WTC11 (cell line): Measurements from ENCODE around the gene ADAMTSL5. TPM values are rescaled to one million over a fixed set of nuclear protein-coding genes. Genes with fewer than 3 reads are reported as not detected.
A peak's percentile ranks its signal among the peaks of the same experiment; 100 is the strongest.

Source experiments
- ATAC-seq: fragments of 200-7000 bp; cut with Tn5 transposase; 2 replicates; pipeline ENCODE4 v1.10.0; 2021; ENCODE audit warnings: mild to moderate bottlenecking, moderate library complexity
- CTCF ChIA-PET: fragments of 300-600 bp; sonication (Branson Sonifier 250); formaldehyde crosslinking; loops from one replicate; lab custom pipeline; 2021; ENCODE audit warnings: antibody characterized with exemption; lab: Charles Lee
- POLR2A ChIA-PET: fragments of 350-600 bp; sonication (Branson Sonifier 250); formaldehyde crosslinking; loops from one replicate; lab custom pipeline; 2021; ENCODE audit warnings: antibody characterized with exemption; lab: Charles Lee
- DNase-seq: peaks from one replicate; pipeline ENCODE4 v3.0.0; 2021; ENCODE audit warnings: low spot score
- H3K27ac Mint-ChIP-seq: 2 replicates; pipeline ENCODE4 v1.8.0; 2021; ENCODE audit warnings: mixed read lengths
- H3K27me3 Mint-ChIP-seq: 2 replicates; pipeline ENCODE4 v1.8.0; 2021; ENCODE audit warnings: low read depth, mild to moderate bottlenecking, moderate library complexity, mixed read lengths
- H3K36me3 Mint-ChIP-seq: 2 replicates; pipeline ENCODE4 v1.8.0; 2021; ENCODE audit warnings: mixed read lengths
- H3K4me1 Mint-ChIP-seq: 2 replicates; pipeline ENCODE4 v1.8.0; 2022; ENCODE audit warnings: mixed read lengths
- H3K4me3 Mint-ChIP-seq: 2 replicates; pipeline ENCODE4 v1.8.0; 2021; ENCODE audit warnings: mild to moderate bottlenecking, moderate library complexity, mixed read lengths
- H3K9me3 Mint-ChIP-seq: 2 replicates; pipeline ENCODE4 v1.8.0; 2021; ENCODE audit warnings: mixed read lengths
- CBFB ChIP-seq: sonication (generic); formaldehyde crosslinking; IDR thresholded peaks from 2 replicates; pipeline ENCODE4 v1.8.1; 2022; ENCODE audit warnings: mild to moderate bottlenecking, low read depth, missing genetic modification reagents
- ETV6 ChIP-seq: sonication (generic); formaldehyde crosslinking; IDR thresholded peaks from 2 replicates; pipeline ENCODE4 v1.8.1; 2022; ENCODE audit warnings: mild to moderate bottlenecking, missing genetic modification reagents
- FOXP1 ChIP-seq: sonication (generic); formaldehyde crosslinking; IDR thresholded peaks from 2 replicates; pipeline ENCODE4 v1.8.0; 2022; ENCODE audit warnings: missing genetic modification reagents, mild to moderate bottlenecking, moderate library complexity, borderline replicate concordance
- JAZF1 ChIP-seq: fragments of 250-450 bp; sonication (Bioruptor Pico); IDR thresholded peaks from 2 replicates; pipeline ENCODE4 v1.9.0; 2021; ENCODE audit warnings: moderate library complexity, mild to moderate bottlenecking, inconsistent platforms
- NFYB ChIP-seq: sonication (generic); formaldehyde crosslinking; conservative IDR thresholded peaks from 2 replicates; pipeline ENCODE4 v1.8.0; 2022; ENCODE audit warnings: low read depth, missing genetic modification reagents
- NR3C1 ChIP-seq: sonication (generic); formaldehyde crosslinking; conservative IDR thresholded peaks from 2 replicates; pipeline ENCODE4 v1.8.1; 2023; ENCODE audit warnings: low read depth, mild to moderate bottlenecking, missing genetic modification reagents
- SMAD4 ChIP-seq: sonication (generic); formaldehyde crosslinking; IDR thresholded peaks from 2 replicates; pipeline ENCODE4 v1.8.0; 2022; ENCODE audit warnings: mild to moderate bottlenecking, missing genetic modification reagents
- SOX15 ChIP-seq: fragments of 250-450 bp; sonication (Bioruptor Pico); IDR thresholded peaks from 2 replicates; pipeline ENCODE4 v1.9.0; 2021; ENCODE audit warnings: mild to moderate bottlenecking
- TP53 ChIP-seq: sonication (generic); formaldehyde crosslinking; IDR thresholded peaks from 2 replicates; pipeline ENCODE4 v1.8.1; 2023; ENCODE audit warnings: mild to moderate bottlenecking, missing genetic modification reagents
- ZBTB21 ChIP-seq: sonication (generic); formaldehyde crosslinking; IDR thresholded peaks from 2 replicates; pipeline ENCODE4 v1.8.1; 2023; ENCODE audit warnings: mild to moderate bottlenecking, missing genetic modification reagents, borderline replicate concordance
- ZNF138 ChIP-seq: sonication (generic); formaldehyde crosslinking; conservative IDR thresholded peaks from 2 replicates; pipeline ENCODE4 v1.8.1; 2022; ENCODE audit warnings: mild to moderate bottlenecking, moderate library complexity, missing genetic modification reagents
- ZNF219 ChIP-seq: sonication (generic); formaldehyde crosslinking; IDR thresholded peaks from 2 replicates; pipeline ENCODE4 v1.8.0; 2023; ENCODE audit warnings: missing genetic modification reagents, mild to moderate bottlenecking, borderline replicate concordance
- ZNF263 ChIP-seq: sonication (generic); formaldehyde crosslinking; IDR thresholded peaks from 2 replicates; pipeline ENCODE4 v1.8.1; 2022; ENCODE audit warnings: low read depth, mild to moderate bottlenecking, moderate library complexity, missing genetic modification reagents
- ZNF423 ChIP-seq: fragments of 250-450 bp; sonication (Bioruptor Pico); IDR thresholded peaks from 2 replicates; pipeline ENCODE4 v2.1.2; 2022; ENCODE audit warnings: mild to moderate bottlenecking, moderate library complexity
- total RNA-seq: library from RNA; stranded (reverse); gene quantifications from 3 replicates; pipeline ENCODE4 v1.2.3, GENCODE V29; 2021
- TF ChIP-seq, protein P1 (sequence below): sonication (generic); formaldehyde crosslinking; IDR thresholded peaks from 2 replicates; pipeline ENCODE4 v1.8.0; 2022; ENCODE audit warnings: missing genetic modification reagents
- TF ChIP-seq, protein P2 (sequence below): sonication (generic); formaldehyde crosslinking; IDR thresholded peaks from 2 replicates; pipeline ENCODE4 v1.8.0; 2022; ENCODE audit warnings: mild to moderate bottlenecking, missing genetic modification reagents
- TF ChIP-seq, protein P3 (sequence below): sonication (generic); formaldehyde crosslinking; IDR thresholded peaks from 2 replicates; pipeline ENCODE4 v1.8.1; 2023; ENCODE audit warnings: mild to moderate bottlenecking, missing genetic modification reagents, moderate library complexity
- TF ChIP-seq, protein P4 (sequence below): fragments of 250-450 bp; sonication (Bioruptor Pico); IDR thresholded peaks from 2 replicates; pipeline ENCODE4 v1.8.0; 2021; ENCODE audit warnings: mild to moderate bottlenecking
- TF ChIP-seq, protein P5 (sequence below): sonication (generic); formaldehyde crosslinking; IDR thresholded peaks from 2 replicates; pipeline ENCODE4 v1.8.1; 2023; ENCODE audit warnings: mild to moderate bottlenecking, moderate library complexity, missing genetic modification reagents
- TF ChIP-seq, protein P6 (sequence below): sonication (generic); formaldehyde crosslinking; IDR thresholded peaks from 2 replicates; pipeline ENCODE4 v1.8.0; 2022; ENCODE audit warnings: mild to moderate bottlenecking, missing genetic modification reagents
- TF ChIP-seq, protein P7 (sequence below): sonication (generic); formaldehyde crosslinking; IDR thresholded peaks from 2 replicates; pipeline ENCODE4 v1.8.1; 2022; ENCODE audit warnings: mild to moderate bottlenecking, moderate library complexity, missing genetic modification reagents

The ADAMTSL5 gene
- total RNA-seq, 1 experiment from 2014 or later, result 1.5 TPM

DNA sequence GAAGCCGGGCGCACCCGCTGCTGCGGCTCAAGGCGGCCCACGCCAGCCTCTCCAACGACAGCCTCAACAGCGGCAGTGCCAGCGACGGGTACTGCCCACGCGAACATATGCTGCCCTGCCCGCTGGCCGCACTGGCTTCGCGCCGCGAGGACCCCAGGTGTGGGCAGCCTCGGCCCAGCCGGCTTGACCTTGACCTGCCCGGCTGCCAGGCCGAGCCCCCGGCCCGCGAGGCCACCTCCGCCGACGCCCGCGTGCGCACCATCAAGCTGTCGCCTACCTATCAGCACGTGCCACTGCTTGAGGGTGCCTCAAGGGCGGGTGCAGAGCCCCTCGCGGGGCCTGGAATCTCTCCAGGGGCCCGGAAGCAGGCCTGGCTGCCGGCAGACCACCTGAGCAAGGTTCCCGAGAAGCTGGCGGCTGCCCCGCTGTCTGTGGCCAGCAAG is 46.8 kb downstream of the ADAMTSL5 start:
- ChIA-PET CTCF (interaction anchor here (0.6 to 5.0 kb wide), 18 partner anchors 9 to 360 kb away, joined by 3 to 76 read pairs (median 6); partner anchors contain the start of gene REEP6), POLR2A (interaction anchor here (1.0 to 1.7 kb wide), 2 partner anchors 11 to 14 kb away, joined by 4 to 10 read pairs; no protein-coding TSS in a partner anchor)
- DNase-seq, result peak; percentile 14
- H3K27ac Mint-ChIP-seq, result no peak overlapping the region
- no peak for ATAC-seq
- H3K36me3 Mint-ChIP-seq, result no peaks in the 10 kb centered on the region
- H3K27me3 Mint-ChIP-seq, result peaks cover 66% of the 10 kb centered on the region
- H3K4me3 Mint-ChIP-seq, result no peak overlapping the region
- H3K4me1 Mint-ChIP-seq, result peaks cover 2% of the 10 kb centered on the region; the same call in 1 of the 2 replicates
- H3K9me3 Mint-ChIP-seq, result no peaks in the 10 kb centered on the region
- TF ChIP-seq ZBTB21 (CRISPR knock-in tag), result no peak
- TF ChIP-seq NFYB (CRISPR knock-in tag), result 0 out of 2 replicates have a peak, but pooled peaks have one; percentile 8

DNA sequence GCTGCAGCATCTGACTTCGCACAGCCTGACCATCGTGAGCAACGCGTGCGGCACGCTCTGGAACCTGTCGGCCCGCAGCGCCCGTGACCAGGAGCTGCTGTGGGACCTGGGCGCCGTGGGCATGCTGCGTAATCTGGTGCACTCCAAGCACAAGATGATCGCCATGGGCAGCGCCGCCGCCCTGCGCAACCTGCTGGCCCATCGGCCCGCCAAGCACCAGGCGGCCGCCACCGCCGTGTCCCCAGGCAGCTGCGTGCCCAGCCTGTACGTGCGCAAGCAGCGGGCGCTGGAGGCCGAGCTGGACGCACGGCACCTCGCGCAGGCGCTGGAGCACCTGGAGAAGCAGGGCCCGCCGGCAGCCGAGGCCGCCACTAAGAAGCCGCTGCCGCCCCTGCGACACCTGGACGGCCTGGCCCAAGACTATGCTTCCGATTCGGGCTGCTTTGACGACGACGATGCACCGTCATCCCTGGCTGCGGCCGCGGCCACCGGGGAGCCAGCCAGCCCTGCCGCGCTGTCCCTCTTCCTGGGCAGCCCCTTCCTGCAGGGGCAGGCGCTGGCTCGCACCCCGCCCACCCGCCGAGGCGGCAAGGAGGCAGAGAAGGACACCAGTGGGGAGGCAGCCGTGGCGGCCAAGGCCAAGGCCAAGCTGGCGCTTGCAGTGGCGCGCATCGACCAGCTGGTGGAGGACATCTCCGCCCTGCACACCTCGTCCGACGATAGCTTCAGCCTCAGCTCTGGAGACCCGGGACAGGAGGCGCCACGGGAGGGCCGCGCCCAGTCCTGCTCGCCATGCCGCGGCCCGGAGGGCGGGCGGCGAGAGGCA is 47.4 kb downstream of the ADAMTSL5 start:
- H3K27me3 Mint-ChIP-seq, result peaks cover 64% of the 10 kb centered on the region

More for the DNA sequence above, 47.4 kb downstream of the ADAMTSL5 start:
- POLR2A ChIA-PET, result interaction anchor here (1.0 to 1.7 kb wide), 3 partner anchors 10 to 21 kb away, joined by 3 to 10 read pairs (median 4); no protein-coding TSS in a partner anchor
- H3K36me3 Mint-ChIP-seq, result no peaks in the 10 kb centered on the region
- peaks cover 2% of the 10 kb centered on the region; the same call in 1 of the 2 replicates for H3K4me1 Mint-ChIP-seq
- no peak overlapping the region for H3K27ac Mint-ChIP-seq
- TF ChIP-seq CBFB (CRISPR knock-in tag) (peak; percentile 33; the same call in 1 of the 2 replicates), JAZF1 (CRISPR knock-in tag) (no peak), ZNF219 (no peak), FOXP1 (CRISPR knock-in tag) (no peak), SOX15 (CRISPR knock-in tag) (no peak), ZNF138 (CRISPR knock-in tag) (peak; percentile 81; the same call in 1 of the 2 replicates), TP53 (CRISPR knock-in tag) (peak; percentile 86; the same call in 1 of the 2 replicates), SMAD4 (CRISPR knock-in tag) (no peak), ETV6 (peak; percentile 82), ZNF423 (peak; percentile 28; the same call in 1 of the 2 replicates), NR3C1 (peak; percentile 80; the same call in 1 of the 2 replicates), ZNF263 (CRISPR knock-in tag) (peak; percentile 57)
- TF ChIP-seq, protein P1, sequence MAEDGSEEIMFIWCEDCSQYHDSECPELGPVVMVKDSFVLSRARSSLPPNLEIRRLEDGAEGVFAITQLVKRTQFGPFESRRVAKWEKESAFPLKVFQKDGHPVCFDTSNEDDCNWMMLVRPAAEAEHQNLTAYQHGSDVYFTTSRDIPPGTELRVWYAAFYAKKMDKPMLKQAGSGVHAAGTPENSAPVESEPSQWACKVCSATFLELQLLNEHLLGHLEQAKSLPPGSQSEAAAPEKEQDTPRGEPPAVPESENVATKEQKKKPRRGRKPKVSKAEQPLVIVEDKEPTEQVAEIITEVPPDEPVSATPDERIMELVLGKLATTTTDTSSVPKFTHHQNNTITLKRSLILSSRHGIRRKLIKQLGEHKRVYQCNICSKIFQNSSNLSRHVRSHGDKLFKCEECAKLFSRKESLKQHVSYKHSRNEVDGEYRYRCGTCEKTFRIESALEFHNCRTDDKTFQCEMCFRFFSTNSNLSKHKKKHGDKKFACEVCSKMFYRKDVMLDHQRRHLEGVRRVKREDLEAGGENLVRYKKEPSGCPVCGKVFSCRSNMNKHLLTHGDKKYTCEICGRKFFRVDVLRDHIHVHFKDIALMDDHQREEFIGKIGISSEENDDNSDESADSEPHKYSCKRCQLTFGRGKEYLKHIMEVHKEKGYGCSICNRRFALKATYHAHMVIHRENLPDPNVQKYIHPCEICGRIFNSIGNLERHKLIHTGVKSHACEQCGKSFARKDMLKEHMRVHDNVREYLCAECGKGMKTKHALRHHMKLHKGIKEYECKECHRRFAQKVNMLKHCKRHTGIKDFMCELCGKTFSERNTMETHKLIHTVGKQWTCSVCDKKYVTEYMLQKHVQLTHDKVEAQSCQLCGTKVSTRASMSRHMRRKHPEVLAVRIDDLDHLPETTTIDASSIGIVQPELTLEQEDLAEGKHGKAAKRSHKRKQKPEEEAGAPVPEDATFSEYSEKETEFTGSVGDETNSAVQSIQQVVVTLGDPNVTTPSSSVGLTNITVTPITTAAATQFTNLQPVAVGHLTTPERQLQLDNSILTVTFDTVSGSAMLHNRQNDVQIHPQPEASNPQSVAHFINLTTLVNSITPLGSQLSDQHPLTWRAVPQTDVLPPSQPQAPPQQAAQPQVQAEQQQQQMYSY (CRISPR knock-in tag), result no peak
- TF ChIP-seq, protein P2, sequence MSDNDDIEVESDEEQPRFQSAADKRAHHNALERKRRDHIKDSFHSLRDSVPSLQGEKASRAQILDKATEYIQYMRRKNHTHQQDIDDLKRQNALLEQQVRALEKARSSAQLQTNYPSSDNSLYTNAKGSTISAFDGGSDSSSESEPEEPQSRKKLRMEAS (CRISPR knock-in tag), result peak; percentile 2; the same call in 1 of the 2 replicates
- TF ChIP-seq, protein P3, sequence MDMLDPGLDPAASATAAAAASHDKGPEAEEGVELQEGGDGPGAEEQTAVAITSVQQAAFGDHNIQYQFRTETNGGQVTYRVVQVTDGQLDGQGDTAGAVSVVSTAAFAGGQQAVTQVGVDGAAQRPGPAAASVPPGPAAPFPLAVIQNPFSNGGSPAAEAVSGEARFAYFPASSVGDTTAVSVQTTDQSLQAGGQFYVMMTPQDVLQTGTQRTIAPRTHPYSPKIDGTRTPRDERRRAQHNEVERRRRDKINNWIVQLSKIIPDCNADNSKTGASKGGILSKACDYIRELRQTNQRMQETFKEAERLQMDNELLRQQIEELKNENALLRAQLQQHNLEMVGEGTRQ (CRISPR knock-in tag), result 0 out of 2 replicates have a peak, but pooled peaks have one; percentile 22
- TF ChIP-seq, protein P4, sequence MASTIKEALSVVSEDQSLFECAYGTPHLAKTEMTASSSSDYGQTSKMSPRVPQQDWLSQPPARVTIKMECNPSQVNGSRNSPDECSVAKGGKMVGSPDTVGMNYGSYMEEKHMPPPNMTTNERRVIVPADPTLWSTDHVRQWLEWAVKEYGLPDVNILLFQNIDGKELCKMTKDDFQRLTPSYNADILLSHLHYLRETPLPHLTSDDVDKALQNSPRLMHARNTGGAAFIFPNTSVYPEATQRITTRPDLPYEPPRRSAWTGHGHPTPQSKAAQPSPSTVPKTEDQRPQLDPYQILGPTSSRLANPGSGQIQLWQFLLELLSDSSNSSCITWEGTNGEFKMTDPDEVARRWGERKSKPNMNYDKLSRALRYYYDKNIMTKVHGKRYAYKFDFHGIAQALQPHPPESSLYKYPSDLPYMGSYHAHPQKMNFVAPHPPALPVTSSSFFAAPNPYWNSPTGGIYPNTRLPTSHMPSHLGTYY, result no peak
- TF ChIP-seq, protein P5, sequence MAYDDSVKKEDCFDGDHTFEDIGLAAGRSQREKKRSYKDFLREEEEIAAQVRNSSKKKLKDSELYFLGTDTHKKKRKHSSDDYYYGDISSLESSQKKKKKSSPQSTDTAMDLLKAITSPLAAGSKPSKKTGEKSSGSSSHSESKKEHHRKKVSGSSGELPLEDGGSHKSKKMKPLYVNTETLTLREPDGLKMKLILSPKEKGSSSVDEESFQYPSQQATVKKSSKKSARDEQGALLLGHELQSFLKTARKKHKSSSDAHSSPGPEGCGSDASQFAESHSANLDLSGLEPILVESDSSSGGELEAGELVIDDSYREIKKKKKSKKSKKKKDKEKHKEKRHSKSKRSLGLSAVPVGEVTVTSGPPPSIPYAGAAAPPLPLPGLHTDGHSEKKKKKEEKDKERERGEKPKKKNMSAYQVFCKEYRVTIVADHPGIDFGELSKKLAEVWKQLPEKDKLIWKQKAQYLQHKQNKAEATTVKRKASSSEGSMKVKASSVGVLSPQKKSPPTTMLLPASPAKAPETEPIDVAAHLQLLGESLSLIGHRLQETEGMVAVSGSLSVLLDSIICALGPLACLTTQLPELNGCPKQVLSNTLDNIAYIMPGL (CRISPR knock-in tag), result peak; percentile 72; the same call in 1 of the 2 replicates
- TF ChIP-seq, protein P6, sequence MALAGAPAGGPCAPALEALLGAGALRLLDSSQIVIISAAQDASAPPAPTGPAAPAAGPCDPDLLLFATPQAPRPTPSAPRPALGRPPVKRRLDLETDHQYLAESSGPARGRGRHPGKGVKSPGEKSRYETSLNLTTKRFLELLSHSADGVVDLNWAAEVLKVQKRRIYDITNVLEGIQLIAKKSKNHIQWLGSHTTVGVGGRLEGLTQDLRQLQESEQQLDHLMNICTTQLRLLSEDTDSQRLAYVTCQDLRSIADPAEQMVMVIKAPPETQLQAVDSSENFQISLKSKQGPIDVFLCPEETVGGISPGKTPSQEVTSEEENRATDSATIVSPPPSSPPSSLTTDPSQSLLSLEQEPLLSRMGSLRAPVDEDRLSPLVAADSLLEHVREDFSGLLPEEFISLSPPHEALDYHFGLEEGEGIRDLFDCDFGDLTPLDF (CRISPR knock-in tag), result no peak
- TF ChIP-seq, protein P7, sequence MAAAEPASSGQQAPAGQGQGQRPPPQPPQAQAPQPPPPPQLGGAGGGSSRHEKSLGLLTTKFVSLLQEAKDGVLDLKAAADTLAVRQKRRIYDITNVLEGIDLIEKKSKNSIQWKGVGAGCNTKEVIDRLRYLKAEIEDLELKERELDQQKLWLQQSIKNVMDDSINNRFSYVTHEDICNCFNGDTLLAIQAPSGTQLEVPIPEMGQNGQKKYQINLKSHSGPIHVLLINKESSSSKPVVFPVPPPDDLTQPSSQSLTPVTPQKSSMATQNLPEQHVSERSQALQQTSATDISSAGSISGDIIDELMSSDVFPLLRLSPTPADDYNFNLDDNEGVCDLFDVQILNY (CRISPR knock-in tag), result 0 out of 2 replicates have a peak, but pooled peaks have one; percentile 21
- H3K4me3 Mint-ChIP-seq, result no peak overlapping the region
- ATAC-seq, result peak; percentile 20
- no peaks in the 10 kb centered on the region for H3K9me3 Mint-ChIP-seq
- CTCF ChIA-PET, result interaction anchor here (0.6 to 5.0 kb wide), 17 partner anchors 9 to 361 kb away, joined by 3 to 76 read pairs (median 7); partner anchors contain the start of gene REEP6
- peak; percentile 74 for DNase-seq
